H1 (cell line): ENCODE data around the gene SPTBN5. TPM values are rescaled to one million over a fixed set of nuclear protein-coding genes. Genes with fewer than 3 reads are reported as not detected.

Source experiments
- CTCF ChIA-PET: fragments of 300-600 bp; sonication (Branson Sonifier 250); formaldehyde crosslinking; loops from one replicate; lab custom pipeline; 2021; ENCODE audit not compliant: partially characterized antibody; lab: Charles Lee
- POLR2A ChIA-PET: fragments of 300-600 bp; sonication (Branson Sonifier 250); formaldehyde crosslinking; loops from one replicate; lab custom pipeline; 2021; ENCODE audit warnings: inconsistent platforms; ENCODE audit not compliant: partially characterized antibody; lab: Charles Lee
- DNase-seq, 2 experiments: peaks; one replicate each; pipeline versions ENCODE4 v3.0.0 to v3.0.0-alpha.2; 2010 to 2022; ENCODE audit warnings: low spot score in 2 of 2, low read depth in 1 of 2, mixed read lengths in 1 of 2
- FAIRE-seq: peaks from 2 replicates; lab custom pipeline; 2011; peaks lifted over from hg19 to GRCh38; lab: Jason Lieb, UNC
- H2AFZ ChIP-seq: 2 replicates; pipeline ENCODE4 v1.8.1; 2012; ENCODE audit warnings: low read length, inconsistent platforms
- H2AK5ac ChIP-seq: 2 replicates; pipeline ENCODE4 v1.6.1; 2013; ENCODE audit warnings: low read depth, low read length
- H2BK120ac ChIP-seq: replicated peaks from 2 replicates; pipeline ENCODE3; 2013; ENCODE audit warnings: low read depth, low read length, inconsistent platforms
- H2BK12ac ChIP-seq: 2 replicates; pipeline ENCODE4 v1.6.1; 2013; ENCODE audit warnings: low read depth, low read length
- H2BK15ac ChIP-seq: 2 replicates; pipeline ENCODE4 v1.6.1; 2013; ENCODE audit warnings: low read length
- H2BK20ac ChIP-seq: 2 replicates; pipeline ENCODE4 v1.6.1; 2013; ENCODE audit warnings: low read length
- H2BK5ac ChIP-seq: 2 replicates; pipeline ENCODE4 v1.6.1; 2013; ENCODE audit warnings: low read depth, low read length
- H3K14ac ChIP-seq: 2 replicates; pipeline ENCODE4 v1.6.1; 2013; ENCODE audit warnings: inconsistent platforms; ENCODE audit not compliant: insufficient read length
- H3K18ac ChIP-seq: 2 replicates; pipeline ENCODE4 v1.6.1; 2013; ENCODE audit warnings: low read length; ENCODE audit errors: extremely low read depth
- H3K23ac ChIP-seq: 2 replicates; pipeline ENCODE4 v1.6.1; 2013; ENCODE audit warnings: inconsistent platforms; ENCODE audit not compliant: insufficient read length
- H3K23me2 ChIP-seq: 2 replicates; pipeline ENCODE4 v1.6.1; 2013; ENCODE audit warnings: low read depth, low read length
- H3K27ac ChIP-seq: 2 replicates; pipeline ENCODE4 v1.6.1; 2011; ENCODE audit warnings: low read depth, low read length, inconsistent platforms
- H3K27me3 ChIP-seq, 4 experiments: replicated peaks in 1 of 4; 1 replicate in 1 of 4; 2 replicates in 3 of 4; pipeline versions ENCODE4 v1.6.1 to v1.8.1; 2011 to 2013; ENCODE audit warnings: low read length in 3 of 4, mild to moderate bottlenecking in 3 of 4, inconsistent platforms in 2 of 4, mixed read lengths in 2 of 4, moderate library complexity in 1 of 4; ENCODE audit not compliant: control insufficient read depth in 3 of 4, insufficient read depth in 3 of 4; ENCODE audit errors: extremely low read depth in 1 of 4
- H3K36me3 ChIP-seq, 4 experiments: 2 replicates each; pipeline versions ENCODE4 v1.6.1 to v1.8.1; 2011 to 2013; ENCODE audit warnings: mild to moderate bottlenecking in 4 of 4, low read length in 3 of 4, moderate library complexity in 2 of 4, control low read depth in 1 of 4, inconsistent platforms in 1 of 4; ENCODE audit not compliant: insufficient read depth in 4 of 4, control insufficient read depth in 2 of 4
- H3K4ac ChIP-seq: replicated peaks from 2 replicates; pipeline ENCODE3; 2013; ENCODE audit warnings: low read length, low read depth, mixed read lengths, inconsistent platforms; ENCODE audit not compliant: insufficient read length
- H3K4me1 ChIP-seq, 4 experiments: replicated peaks in 1 of 4; 1 replicate in 1 of 4; 2 replicates in 3 of 4; pipeline versions ENCODE4 v1.6.1 to v1.8.1; 2011 to 2013; ENCODE audit warnings: low read length in 3 of 4, inconsistent platforms in 2 of 4, mixed read lengths in 1 of 4; ENCODE audit not compliant: insufficient read depth in 4 of 4, control insufficient read depth in 3 of 4
- H3K4me2 ChIP-seq, 2 experiments: 2 replicates each; pipeline versions ENCODE4 v1.6.1 to v1.8.1; 2011 to 2013; ENCODE audit warnings: low read depth in 2 of 2, low read length in 2 of 2, control low read depth in 1 of 2, inconsistent platforms in 1 of 2, mild to moderate bottlenecking in 1 of 2; ENCODE audit not compliant: insufficient read depth in 1 of 2
- H3K4me3 ChIP-seq, 4 experiments: fragments of 200-600, 300-600 bp in 1 of 4; sonication (generic), shearing (Covaris generic), sonication (Bioruptor Twin) in 1 of 4; 2 replicates each; pipeline versions ENCODE4 v1.5.1 to v1.8.1; 2011 to 2016; ENCODE audit warnings: low read length in 4 of 4, low read depth in 3 of 4, control low read depth in 2 of 4, inconsistent platforms in 2 of 4, mild to moderate bottlenecking in 2 of 4, mixed read lengths in 1 of 4, moderate library complexity in 1 of 4; ENCODE audit not compliant: insufficient read depth in 2 of 4; ENCODE audit errors: extremely low read depth in 1 of 4
- H3K56ac ChIP-seq: replicated peaks from 2 replicates; pipeline ENCODE3; 2013; ENCODE audit warnings: low read depth, mild to moderate bottlenecking, mixed read lengths, low read length, inconsistent platforms; ENCODE audit not compliant: insufficient read length
- H3K79me1 ChIP-seq: 2 replicates; pipeline ENCODE4 v1.6.1; 2013; ENCODE audit warnings: low read depth, low read length, control low read depth
- H3K79me2 ChIP-seq, 2 experiments: 2 replicates each; pipeline versions ENCODE4 v1.6.1 to v1.8.1; 2012 to 2013; ENCODE audit warnings: low read length in 2 of 2, mild to moderate bottlenecking in 2 of 2, inconsistent platforms in 1 of 2; ENCODE audit not compliant: insufficient read depth in 2 of 2, control insufficient read depth in 1 of 2
- H3K9ac ChIP-seq, 4 experiments: replicated peaks in 1 of 4; 1 replicate in 1 of 4; 2 replicates in 3 of 4; pipeline versions ENCODE4 v1.6.1 to v1.8.1; 2011 to 2013; ENCODE audit warnings: low read depth in 3 of 4, low read length in 3 of 4, control low read depth in 2 of 4, mild to moderate bottlenecking in 2 of 4, moderate library complexity in 2 of 4, inconsistent platforms in 1 of 4; ENCODE audit errors: extremely low read depth in 1 of 4
- H3K9me3 ChIP-seq, 2 experiments: 2 replicates each; pipeline versions ENCODE4 v1.6.1 to v1.8.1; 2012 to 2013; ENCODE audit warnings: mild to moderate bottlenecking in 2 of 2, moderate library complexity in 2 of 2, control low read depth in 1 of 2, inconsistent platforms in 1 of 2, low read depth in 1 of 2, low read length in 1 of 2, mixed read lengths in 1 of 2; ENCODE audit not compliant: insufficient read depth in 2 of 2
- H4K20me1 ChIP-seq, 2 experiments: replicated peaks in 1 of 2; 2 replicates each; pipeline versions ENCODE3 to v1.8.1; 2011 to 2013; ENCODE audit warnings: inconsistent platforms in 2 of 2, low read length in 2 of 2, mild to moderate bottlenecking in 1 of 2; ENCODE audit not compliant: insufficient read depth in 2 of 2, control insufficient read depth in 1 of 2
- H4K5ac ChIP-seq: 2 replicates; pipeline ENCODE4 v1.6.1; 2013; ENCODE audit warnings: low read length, low read depth, mixed read lengths, inconsistent platforms; ENCODE audit not compliant: insufficient read length
- H4K8ac ChIP-seq: 2 replicates; pipeline ENCODE4 v1.8.0; 2013; ENCODE audit warnings: mild to moderate bottlenecking, moderate library complexity, low read length, inconsistent platforms; ENCODE audit not compliant: insufficient read depth; ENCODE audit errors: extremely low read depth
- H4K91ac ChIP-seq: replicated peaks from 2 replicates; pipeline ENCODE3; 2013; ENCODE audit warnings: low read length, mixed read lengths, inconsistent platforms; ENCODE audit not compliant: insufficient read length
- BACH1 ChIP-seq: IDR thresholded peaks from 2 replicates; pipeline ENCODE4 v1.6.1; 2012; ENCODE audit warnings: low read length, improper control_type of control experiment
- CREB1 ChIP-seq: IDR thresholded peaks from 2 replicates; pipeline ENCODE4 v1.6.1; 2012; ENCODE audit warnings: inconsistent platforms
- E2F6 ChIP-seq: IDR thresholded peaks from 2 replicates; pipeline ENCODE4 v1.6.1; 2012; ENCODE audit warnings: inconsistent platforms
- EGR1 ChIP-seq: IDR thresholded peaks from 2 replicates; pipeline ENCODE4 v1.6.1; 2011; ENCODE audit warnings: low read depth, low read length, borderline replicate concordance
- EP300 ChIP-seq, 2 experiments: IDR thresholded peaks; 1 replicate in 1 of 2; 2 replicates in 1 of 2; pipeline ENCODE4 v1.6.1; 2011 to 2012; ENCODE audit warnings: low read depth in 2 of 2, low read length in 2 of 2, mild to moderate bottlenecking in 2 of 2, borderline replicate concordance in 1 of 2, inconsistent platforms in 1 of 2, moderate library complexity in 1 of 2
- EZH2 ChIP-seq: fragments of 200-600 bp; sonication (generic); IDR thresholded peaks from 2 replicates; pipeline ENCODE4 v1.7.1; 2012; ENCODE audit warnings: low read depth, mild to moderate bottlenecking, moderate library complexity, low read length, inconsistent platforms; ENCODE audit not compliant: severe bottlenecking
- GABPA ChIP-seq: IDR thresholded peaks from 2 replicates; pipeline ENCODE4 v1.6.1; 2011; ENCODE audit warnings: mild to moderate bottlenecking, low read length, moderate library complexity, borderline replicate concordance; ENCODE audit not compliant: insufficient read depth
- KDM4A ChIP-seq: IDR thresholded peaks from one replicate; pipeline ENCODE4 v1.7.1; 2012; ENCODE audit warnings: low read depth, mild to moderate bottlenecking, moderate library complexity, low read length, inconsistent platforms; ENCODE audit not compliant: severe bottlenecking
- MAFK ChIP-seq: IDR thresholded peaks from 2 replicates; pipeline ENCODE4 v1.6.1; 2012; ENCODE audit warnings: low read depth, mild to moderate bottlenecking, improper control_type of control experiment, low read length
- POLR2A ChIP-seq, 2 experiments: IDR thresholded peaks; 1 replicate in 1 of 2; 2 replicates in 1 of 2; pipeline ENCODE4 v1.6.1; 2011; ENCODE audit warnings: low read depth in 2 of 2, low read length in 2 of 2, mild to moderate bottlenecking in 2 of 2; ENCODE audit errors: control extremely low read depth in 1 of 2
- POLR2AphosphoS5 ChIP-seq: IDR thresholded peaks from 2 replicates; pipeline ENCODE4 v1.6.1; 2011; ENCODE audit warnings: low read depth, low read length
- RXRA ChIP-seq: IDR thresholded peaks from 2 replicates; pipeline ENCODE4 v1.6.1; 2011; ENCODE audit warnings: low read depth, mild to moderate bottlenecking, low read length, moderate library complexity; ENCODE audit not compliant: insufficient read depth
- SAP30 ChIP-seq: fragments of 300-600 bp; sonication (generic); IDR thresholded peaks from 2 replicates; pipeline ENCODE4 v1.7.1; 2012; ENCODE audit warnings: low read length, moderate library complexity, mild to moderate bottlenecking, inconsistent platforms; ENCODE audit not compliant: insufficient read depth, insufficient replicate concordance
- SIRT6 ChIP-seq: IDR thresholded peaks from one replicate; pipeline ENCODE4 v1.7.1; 2012; ENCODE audit warnings: low read length, inconsistent platforms
- TCF12 ChIP-seq: IDR thresholded peaks from 2 replicates; pipeline ENCODE4 v1.6.1; 2011; ENCODE audit warnings: low read depth, mild to moderate bottlenecking, low read length
- WGBS, 2 experiments: shearing (Covaris generic) in 1 of 2; methylation state at CpG; one replicate each; pipeline versions ENCODE4 v1.1.6 to v1.1.7; 2013 to 2015; ENCODE audit warnings: low lambda C conversion rate in 2 of 2, mixed read lengths in 2 of 2, inconsistent platforms in 1 of 2, low coverage in 1 of 2, missing lambda C conversion rate in 1 of 2; ENCODE audit not compliant: insufficient replicate concordance in 2 of 2, insufficient coverage in 1 of 2, insufficient read length in 1 of 2; ENCODE audit errors: extremely low coverage in 1 of 2, missing lambda C conversion rate in 1 of 2; 5-methylcytosine and 5-hydroxymethylcytosine counted together
- polyA plus RNA-seq, 7 experiments: library from polyadenylated mRNA; depleted of rRNA in 3 of 7; stranded (reverse) in 5 of 7; unstranded in 2 of 7; fragments of >200 nt in 5 of 7; fragments of 200-250 nt in 2 of 7; gene quantifications; 1 replicate in 5 of 7; 2 replicates in 1 of 7; 4 replicates in 1 of 7; pipeline versions ENCODE4 v1.2.1 to v1.2.3, GENCODE V29; 2011 to 2013; ENCODE audit warnings: missing spikeins in 2 of 7, mixed read lengths in 2 of 7
- total RNA-seq: library from RNA; stranded (reverse); fragmentation: NEBNext Ultra II Directional; extraction: Animal tissue kit (Norgen Biotek cat#: 25700); gene quantifications from 2 replicates; pipeline ENCODE4 v1.2.1, GENCODE V29; 2021

SPTBN5 gene
- total and polyA plus RNA-seq, 2 of the 8 experiments (the other 6 are each of a cell fraction or from before 2014, with no cell fraction given), result 0.32 to 0.84 TPM

- Histone ChIP-seq H3K27me3 (no peaks in the 10 kb centered on the region), H2BK12ac (no peak overlapping the region), H3K79me1 (no peaks in the 10 kb centered on the region), H2BK15ac (no peak overlapping the region), H3K23ac (no peak overlapping the region), H3K79me2 (no peaks in the 10 kb centered on the region; a peak in 1 of 4 replicates), H2AK5ac (no peak overlapping the region), H3K9me3 (no peaks in the 10 kb centered on the region), H4K20me1 (peaks cover 0 to 2% of the 10 kb centered on the region in 2 experiments), H4K5ac (no peak overlapping the region), H3K4me3 (no peak overlapping the region), H3K56ac (no peak overlapping the region), H3K4me2 (no peak overlapping the region), H3K4ac (no peak overlapping the region), H3K36me3 (no peaks in the 10 kb centered on the region), H3K9ac (no peak overlapping the region), H3K4me1 (no peaks in the 10 kb centered on the region), H3K27ac (no peak overlapping the region), H4K91ac (no peak overlapping the region), H2AFZ (no peak overlapping the region), H2BK20ac (no peak overlapping the region), H4K8ac (no peak overlapping the region), H3K23me2 (no peaks in the 10 kb centered on the region), H2BK5ac (no peak overlapping the region), H3K14ac (no peak overlapping the region), H2BK120ac (no peak overlapping the region), H3K18ac (no peak overlapping the region)
- POLR2A ChIA-PET, result no interaction called here
- FAIRE-seq (no peak), DNase-seq (no peak)
- 94% methylated on average over 5 of the region's 5 CpGs; no CpG with 5 or more reads in 1 of the 2 experiments for WGBS, 2 experiments
- CTCF ChIA-PET, result interaction anchor here (0.8 to 4.1 kb wide), 2 partner anchors 12 to 19 kb away, joined by 3 to 24 read pairs; no protein-coding TSS in a partner anchor
- TF ChIP-seq CREB1, result no peak
- no peak for TF ChIP-seq GABPA
- no peak for TF ChIP-seq SIRT6
- TF ChIP-seq TCF12, result no peak
- TF ChIP-seq EP300 (IDR thresholded peaks at IDR 0.05; ENCODE audit: borderline replicate concordance in 1 of 2, low read depth in 2 of 2, low read length in 2 of 2), result no peak
- TF ChIP-seq RXRA, result no peak
- TF ChIP-seq E2F6, result no peak
- TF ChIP-seq EGR1, result no peak
- TF ChIP-seq KDM4A, result no peak
- no peak for TF ChIP-seq POLR2A (IDR thresholded peaks at IDR 0.05; ENCODE audit: control extremely low read depth in 1 of 2, low read depth in 2 of 2, low read length in 2 of 2)
- no peak for TF ChIP-seq BACH1
- TF ChIP-seq EZH2, result no peak
- no peak for TF ChIP-seq SAP30
- no peak for TF ChIP-seq POLR2AphosphoS5
- no peak for TF ChIP-seq MAFK
Observed at GRCh38 chr15:41799488-41799805, 94.4 kb downstream of the SPTBN5 start.
